Measurements from ENCODE around the gene HIRIP3.

Gene HIRIP3

GRCh38 chr16:29985271-29985811 is 10.1 kb downstream of the HIRIP3 start:
- no peak for DNase-seq (ENCODE audit: extremely low spot score)
- ChIA-PET CTCF (interaction anchor here (1.0 to 5.7 kb wide), 7 partner anchors 10 to 178 kb away, joined by 3 to 25 read pairs (median 4); partner anchors contain the start of genes HIRIP3, TAOK2 and TMEM219), POLR2A (no interaction called here)
- TF ChIP-seq CTCF (IDR thresholded peaks at IDR 0.05; ENCODE audit: control extremely low read depth, extremely low read depth, low read depth, missing control alignments), result no peak

DNA sequence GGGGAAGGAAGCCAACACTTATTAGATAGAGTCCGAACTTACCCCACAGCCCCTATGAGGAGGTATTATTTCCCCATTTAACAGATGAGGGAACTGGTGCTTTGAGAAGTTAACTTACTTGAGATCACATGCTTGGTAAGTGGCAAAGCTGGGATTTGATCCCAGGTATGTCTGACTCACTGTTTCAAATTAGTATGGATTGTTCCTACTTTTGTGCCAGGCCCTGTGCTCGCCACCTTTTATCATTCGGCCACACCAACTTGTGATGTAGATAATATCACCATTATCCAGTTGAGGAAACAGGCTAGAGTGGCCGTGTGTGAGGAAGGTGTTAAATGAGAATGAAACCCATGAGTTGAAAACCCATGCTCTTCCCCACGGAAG is 10.7 kb downstream of the HIRIP3 start:
- ChIA-PET CTCF (interaction anchor here (1.2 to 5.7 kb wide), 3 partner anchors 10 to 177 kb away, joined by 3 to 25 read pairs (median 4); partner anchors contain the start of gene TAOK2), POLR2A (no interaction called here)
- no peak for TF ChIP-seq CTCF (IDR thresholded peaks at IDR 0.05; ENCODE audit: control extremely low read depth, extremely low read depth, low read depth, missing control alignments)
- no peak for DNase-seq (ENCODE audit: extremely low spot score)

DNA sequence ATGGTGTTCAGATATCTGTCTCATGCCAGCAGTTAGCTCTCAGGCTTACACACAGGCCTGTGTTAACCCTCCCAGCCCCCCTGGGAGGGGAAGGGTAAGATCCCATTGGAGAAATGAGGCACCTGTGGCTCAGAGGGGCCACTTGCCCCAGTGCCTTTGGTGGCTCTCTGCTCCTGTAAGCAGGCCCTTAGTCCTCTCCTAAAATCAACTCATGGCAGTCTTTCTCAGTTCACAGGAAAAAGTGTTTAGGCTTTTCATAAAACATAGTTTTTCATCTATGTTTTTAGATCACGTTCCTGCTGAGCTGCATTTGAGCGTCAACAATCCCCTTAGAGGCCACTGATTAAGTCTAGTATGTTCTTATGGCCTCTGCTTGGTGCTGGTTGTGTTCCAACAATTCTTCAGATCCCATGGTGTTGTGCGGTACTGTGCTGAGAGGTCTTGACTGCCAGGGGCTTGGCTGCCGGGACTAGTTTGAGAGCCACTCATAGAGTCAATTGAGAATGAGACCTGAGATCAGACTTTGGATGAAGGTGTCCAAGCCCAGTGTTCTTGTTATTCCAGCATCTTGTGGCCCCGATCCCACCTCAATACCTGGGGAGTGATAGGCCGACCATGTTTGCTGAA is 11.2 kb downstream of the HIRIP3 start:
- CTCF ChIA-PET, result interaction anchor here (1.3 to 5.7 kb wide), 3 partner anchors 10 to 177 kb away, joined by 4 to 25 read pairs (median 4); partner anchors contain the start of gene TAOK2
- TF ChIP-seq CTCF (IDR thresholded peaks at IDR 0.05; ENCODE audit: control extremely low read depth, extremely low read depth, low read depth, missing control alignments), result no peak
- POLR2A ChIA-PET, result no interaction called here
- DNase-seq (ENCODE audit: extremely low spot score), result no peak

DNA sequence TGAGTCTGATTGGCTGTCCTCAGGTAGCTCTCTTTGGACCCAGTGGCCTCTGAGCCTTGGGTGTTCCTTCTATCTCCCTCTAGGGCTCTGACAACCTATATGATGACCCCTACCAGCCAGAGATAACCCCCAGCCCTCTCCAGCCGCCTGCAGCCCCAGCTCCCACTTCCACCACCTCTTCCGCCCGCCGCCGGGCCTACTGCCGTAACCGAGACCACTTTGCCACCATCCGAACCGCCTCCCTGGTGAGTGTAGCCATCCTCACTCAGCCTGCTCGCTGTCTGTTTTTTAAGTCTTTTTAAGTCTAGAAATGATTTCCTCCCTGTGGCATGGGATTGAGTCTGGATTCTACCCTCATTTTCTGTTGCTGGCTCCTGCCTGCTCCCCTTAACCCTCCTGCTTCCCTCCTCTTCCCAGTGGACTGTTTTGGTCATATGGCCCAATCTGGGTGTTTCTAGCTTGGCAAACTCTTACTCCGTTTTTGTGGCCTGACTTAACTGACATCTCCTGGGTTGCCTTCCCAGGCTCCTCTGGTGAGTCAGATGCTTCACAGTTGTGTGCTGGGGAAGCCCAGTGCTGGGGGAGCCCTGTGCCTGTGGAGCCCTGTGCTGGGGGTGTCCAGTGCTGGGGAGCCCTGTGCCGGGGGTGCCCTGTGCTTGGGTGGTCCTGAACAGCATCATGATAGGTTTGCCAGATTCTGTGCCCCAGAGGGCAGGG is 11.8 kb downstream of the HIRIP3 start:
- POLR2A ChIA-PET, result no interaction called here

GRCh38 chr16:29982560-29983419 is 12.6 kb downstream of the HIRIP3 start:
- no peak for TF ChIP-seq CTCF (IDR thresholded peaks at IDR 0.05; ENCODE audit: control extremely low read depth, extremely low read depth, low read depth, missing control alignments)
- POLR2A ChIA-PET, result no interaction called here
- CTCF ChIA-PET, result interaction anchor here (1.4 kb wide), 1 partner anchor 9 kb away, joined by 4 read pairs; the partner anchor contains the start of gene TAOK2

More for the DNA sequence above, 11.8 kb downstream of the HIRIP3 start:
- no peak for TF ChIP-seq CTCF (IDR thresholded peaks at IDR 0.05; ENCODE audit: control extremely low read depth, extremely low read depth, low read depth, missing control alignments)
- DNase-seq (ENCODE audit: extremely low spot score), result no peak
- CTCF ChIA-PET, result interaction anchor here (1.4 kb wide), 1 partner anchor 10 kb away, joined by 4 read pairs; the partner anchor contains the start of gene TAOK2

More at GRCh38 chr16:29982560-29983419, 12.6 kb downstream of the HIRIP3 start:
- no peak for DNase-seq (ENCODE audit: extremely low spot score)
